ENCODE results near the gene SRPX. TPM values are rescaled to one million over a fixed set of nuclear protein-coding genes. Genes with fewer than 3 reads are reported as not detected.

Gene SRPX
- total and polyA plus RNA-seq, 2 of the 13 experiments (the other 11 are each of a cell fraction or from before 2014, with no cell fraction given), result 0.30 TPM; not detected in 1

DNA sequence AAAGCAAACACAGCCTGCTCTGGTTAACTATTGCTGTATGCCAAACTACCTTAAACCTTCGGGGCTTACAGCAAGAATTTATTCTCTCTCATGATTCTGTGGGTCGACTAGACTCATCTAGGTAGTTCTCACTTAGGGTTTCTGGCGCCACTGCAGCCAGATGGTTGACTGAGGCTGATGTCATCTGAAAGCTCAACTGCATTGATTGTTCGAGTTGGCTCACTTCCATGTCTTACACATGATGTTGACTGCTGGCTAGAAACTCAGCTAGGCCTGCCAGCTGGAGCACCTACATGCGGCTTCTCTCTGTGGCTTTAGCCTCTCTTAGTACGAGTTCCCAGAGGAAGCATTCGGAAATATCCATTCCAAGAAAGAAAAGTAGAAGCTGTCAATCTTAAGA lies 103.2 kb downstream of the SRPX start:
- H3K4me1 ChIP-seq (ENCODE audit: insufficient read depth, low read length), result no peaks in the 10 kb centered on the region
- no peaks in the 10 kb centered on the region for H3K79me2 ChIP-seq (ENCODE audit: insufficient read depth, low read length)
- DNase-seq (ENCODE audit: low spot score), result no peak
- no peak for ATAC-seq
- no peaks in the 10 kb centered on the region for H3K9me3 ChIP-seq (ENCODE audit: low read length)
- intact Hi-C loops (cut with micrococcal nuclease; ENCODE audit: unreplicated experiment), result no loop called here
- no peak overlapping the region for H2AFZ ChIP-seq (ENCODE audit: low read length)
- no peak overlapping the region for H3K27ac ChIP-seq (ENCODE audit: extremely low read length, insufficient read depth, low read length)
- in situ Hi-C loops (cut with HindIII; ENCODE audit: extremely low pct_ligation_motif_present, low pct_unique_long_range_greater_than_20kb), result no loop called here
- no TSS peak for BruUV-seq (replicated peaks)
- no peak overlapping the region for H3K9ac ChIP-seq (ENCODE audit: insufficient read depth, low read depth, low read length)
- H3K4me2 ChIP-seq (ENCODE audit: low read depth, low read length), result no peak overlapping the region
- CTCF ChIA-PET (ENCODE audit: low intra/inter-chr PET ratio, low total read pairs), result no interaction called here
- H3K4me3 ChIP-seq (replicated peaks in 1 of 3; ENCODE audit: insufficient read depth in 1 of 3, low read depth in 2 of 3, low read length in 3 of 3), result no peak overlapping the region
- no peaks in the 10 kb centered on the region for H3K27me3 ChIP-seq (ENCODE audit: control insufficient read depth in 1 of 2, insufficient read depth in 2 of 2, low read length in 2 of 2)
- no peak for TF ChIP-seq CAMTA2 (CRISPR knock-in tag; IDR thresholded peaks at IDR 0.05; ENCODE audit: borderline replicate concordance)
- no peak for TF ChIP-seq ZNF317 (CRISPR knock-in tag; IDR thresholded peaks at IDR 0.05)
- POLR2A ChIA-PET, result no interaction called here
- H4K20me1 ChIP-seq (ENCODE audit: insufficient read depth, low read length), result no peaks in the 10 kb centered on the region
- WGBS (ENCODE audit: low lambda C conversion rate), result 0% methylated on average over 2 of the region's 7 CpGs
- H3K36me3 ChIP-seq (replicated peaks in 1 of 2; ENCODE audit: control insufficient read depth in 1 of 2, insufficient read depth in 2 of 2, low read length in 2 of 2), result no peaks in the 10 kb centered on the region
- FAIRE-seq, result no peak

DNA sequence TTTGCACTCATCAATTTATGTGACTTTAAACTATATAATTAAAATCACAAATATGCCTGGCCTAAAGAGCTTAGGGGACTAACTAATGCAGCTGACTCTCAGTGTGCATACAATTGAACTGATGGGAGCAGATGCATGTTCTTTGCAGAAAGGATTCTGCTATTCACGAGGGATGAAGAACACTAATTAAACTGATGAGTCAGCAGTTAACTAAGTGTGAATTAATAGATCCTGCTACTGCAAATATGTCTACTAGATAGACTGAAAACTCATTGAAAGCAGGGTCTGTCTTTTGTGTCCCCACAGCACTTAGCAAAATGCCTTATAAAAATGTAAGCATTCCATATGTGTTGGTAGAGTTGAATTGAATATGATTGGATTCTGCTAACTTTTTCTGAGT lies 104.0 kb downstream of the SRPX start:
- intact Hi-C loops (cut with micrococcal nuclease; ENCODE audit: unreplicated experiment) (no loop called here), in situ Hi-C loops (cut with HindIII; ENCODE audit: extremely low pct_ligation_motif_present, low pct_unique_long_range_greater_than_20kb) (no loop called here)
- Histone ChIP-seq H3K4me1 (ENCODE audit: insufficient read depth, low read length) (no peaks in the 10 kb centered on the region), H3K36me3 (replicated peaks in 1 of 2; ENCODE audit: control insufficient read depth in 1 of 2, insufficient read depth in 2 of 2, low read length in 2 of 2) (no peaks in the 10 kb centered on the region), H4K20me1 (ENCODE audit: insufficient read depth, low read length) (no peaks in the 10 kb centered on the region), H3K79me2 (ENCODE audit: insufficient read depth, low read length) (no peaks in the 10 kb centered on the region), H2AFZ (ENCODE audit: low read length) (no peak overlapping the region), H3K9ac (ENCODE audit: insufficient read depth, low read depth, low read length) (no peak overlapping the region), H3K4me2 (ENCODE audit: low read depth, low read length) (no peak overlapping the region), H3K4me3 (replicated peaks in 1 of 3; ENCODE audit: insufficient read depth in 1 of 3, low read depth in 2 of 3, low read length in 3 of 3) (no peak overlapping the region), H3K9me3 (ENCODE audit: low read length) (no peaks in the 10 kb centered on the region), H3K27ac (ENCODE audit: extremely low read length, insufficient read depth, low read length) (no peak overlapping the region), H3K27me3 (ENCODE audit: control insufficient read depth in 1 of 2, insufficient read depth in 2 of 2, low read length in 2 of 2) (no peaks in the 10 kb centered on the region)
- TF ChIP-seq, protein P1, sequence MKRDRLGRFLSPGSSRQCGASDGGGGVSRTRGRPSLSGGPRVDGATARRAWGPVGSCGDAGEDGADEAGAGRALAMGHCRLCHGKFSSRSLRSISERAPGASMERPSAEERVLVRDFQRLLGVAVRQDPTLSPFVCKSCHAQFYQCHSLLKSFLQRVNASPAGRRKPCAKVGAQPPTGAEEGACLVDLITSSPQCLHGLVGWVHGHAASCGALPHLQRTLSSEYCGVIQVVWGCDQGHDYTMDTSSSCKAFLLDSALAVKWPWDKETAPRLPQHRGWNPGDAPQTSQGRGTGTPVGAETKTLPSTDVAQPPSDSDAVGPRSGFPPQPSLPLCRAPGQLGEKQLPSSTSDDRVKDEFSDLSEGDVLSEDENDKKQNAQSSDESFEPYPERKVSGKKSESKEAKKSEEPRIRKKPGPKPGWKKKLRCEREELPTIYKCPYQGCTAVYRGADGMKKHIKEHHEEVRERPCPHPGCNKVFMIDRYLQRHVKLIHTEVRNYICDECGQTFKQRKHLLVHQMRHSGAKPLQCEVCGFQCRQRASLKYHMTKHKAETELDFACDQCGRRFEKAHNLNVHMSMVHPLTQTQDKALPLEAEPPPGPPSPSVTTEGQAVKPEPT (CRISPR knock-in tag; IDR thresholded peaks at IDR 0.05; ENCODE audit: low read depth), result no peak
- TF ChIP-seq MAFF (IDR thresholded peaks at IDR 0.05; ENCODE audit: low read depth, low read length) (peak; percentile 98), ZNF34 (CRISPR knock-in tag; IDR thresholded peaks at IDR 0.05; ENCODE audit: borderline replicate concordance) (no peak), MAFK (conservative IDR thresholded peaks at IDR 0.05 in 1 of 2, IDR thresholded peaks at IDR 0.05 in 1 of 2; ENCODE audit: low read length in 2 of 2) (peak; percentile 93 to 98), ZNF367 (CRISPR knock-in tag; IDR thresholded peaks at IDR 0.05; ENCODE audit: borderline replicate concordance) (no peak), ZNF329 (CRISPR knock-in tag; IDR thresholded peaks at IDR 0.05; ENCODE audit: low read depth) (no peak)
- TF ChIP-seq, protein P2, sequence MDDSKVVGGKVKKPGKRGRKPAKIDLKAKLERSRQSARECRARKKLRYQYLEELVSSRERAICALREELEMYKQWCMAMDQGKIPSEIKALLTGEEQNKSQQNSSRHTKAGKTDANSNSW (CRISPR knock-in tag; IDR thresholded peaks at IDR 0.05; ENCODE audit: borderline replicate concordance), result no peak
- ATAC-seq (no peak), DNase-seq (ENCODE audit: low spot score) (no peak), FAIRE-seq (no peak)
- WGBS (ENCODE audit: low lambda C conversion rate), result 0% methylated on average over 1 of the region's 1 CpG
- no TSS peak for BruUV-seq (replicated peaks)
- CTCF ChIA-PET (ENCODE audit: low intra/inter-chr PET ratio, low total read pairs), result no interaction called here
- POLR2A ChIA-PET, result no interaction called here
